HG03095 (cell line): Measurements from ENCODE around the gene CSNK1G1.

Experiments
- ATAC-seq: cut with Tn5 transposase; IDR thresholded peaks from one replicate; pipeline ENCODE4 v1.9.1; 2021; ENCODE audit warnings: moderate library complexity; ENCODE audit not compliant: unreplicated experiment

Gene CSNK1G1

GRCh38 chr15:64156652-64157331, 199.2 kb downstream of the CSNK1G1 start:
- no peak for ATAC-seq

GRCh38 chr15:64155802-64156651, 199.9 kb downstream of the CSNK1G1 start:
- no peak for ATAC-seq

GRCh38 chr15:64153480-64154367, 202.2 kb downstream of the CSNK1G1 start:
- ATAC-seq: peak; percentile 52

GRCh38 chr15:64152507-64153387, 203.2 kb downstream of the CSNK1G1 start:
- no peak for ATAC-seq

- no peak for ATAC-seq
These were observed 204.1 kb downstream of the CSNK1G1 start, which contains the start of gene SNX22 for GRCh38 chr15:64151727-64152506. Gene SNX22, plus strand, starts transcription at chr15:64151731. Its CDS starts 45 bp downstream, at chr15:64151776.

GRCh38 chr15:64149893-64150578, 205.9 kb downstream of the CSNK1G1 start:
- no peak for ATAC-seq

GRCh38 chr15:64149424-64149823, 206.5 kb downstream of the CSNK1G1 start:
- ATAC-seq: no peak

- ATAC-seq: no peak
These were observed 207.4 kb downstream of the CSNK1G1 start for GRCh38 chr15:64148581-64148980.

GRCh38 chr15:64148168-64148567, 207.8 kb downstream of the CSNK1G1 start:
- no peak for ATAC-seq

GRCh38 chr15:64146885-64147681, 208.9 kb downstream of the CSNK1G1 start:
- no peak for ATAC-seq

GRCh38 chr15:64146520-64146884, 209.5 kb downstream of the CSNK1G1 start:
- no peak for ATAC-seq

- ATAC-seq: no peak
These were observed 209.9 kb downstream of the CSNK1G1 start for GRCh38 chr15:64146041-64146440.

- ATAC-seq: peak; percentile 63
These were observed 211.2 kb downstream of the CSNK1G1 start for GRCh38 chr15:64144565-64145281.

- ATAC-seq: no peak
These were observed 211.8 kb downstream of the CSNK1G1 start for GRCh38 chr15:64144192-64144564.

- ATAC-seq: no peak
These were observed 212.7 kb downstream of the CSNK1G1 start for GRCh38 chr15:64143276-64143675.

- ATAC-seq: no peak
These were observed 214.0 kb downstream of the CSNK1G1 start for GRCh38 chr15:64141798-64142512.
